GM12878 (cell line): ENCODE measurements around the gene INTS2. TPM values are rescaled to one million over a fixed set of nuclear protein-coding genes. Genes with fewer than 3 reads are reported as not detected.
A peak's percentile ranks its signal among the peaks of the same experiment; 100 is the strongest.

Experiments used
- CBX3 ChIP-seq: fragments of 200-600 bp; sonication (generic); IDR thresholded peaks from 2 replicates; pipeline ENCODE4 v1.6.1; 2016; ENCODE audit warnings: low read depth, borderline replicate concordance
- CBX5 ChIP-seq: sonication (generic); IDR thresholded peaks from 2 replicates; pipeline ENCODE4 v1.6.1; 2016; ENCODE audit warnings: low read depth, moderate library complexity, mild to moderate bottlenecking, inconsistent platforms
- CEBPB ChIP-seq, 2 experiments: fragments of 150-350 bp in 1 of 2; IDR thresholded peaks; 2 replicates each; pipeline ENCODE4 v1.6.1; 2012 to 2014; ENCODE audit warnings: low read depth in 2 of 2, low read length in 2 of 2, borderline replicate concordance in 1 of 2, inconsistent platforms in 1 of 2
- CUX1 ChIP-seq: IDR thresholded peaks from 2 replicates; pipeline ENCODE4 v1.6.1; 2012; ENCODE audit warnings: improper control_type of control experiment, low read depth, low read length; ENCODE audit not compliant: insufficient replicate concordance
- FOS ChIP-seq: IDR thresholded peaks from 3 replicates; pipeline ENCODE4 v1.6.1; 2011; ENCODE audit warnings: borderline replicate concordance; ENCODE audit not compliant: insufficient read length; ENCODE audit errors: extremely low read depth
- IRF5 ChIP-seq: fragments of 450-650 bp; IDR thresholded peaks from 2 replicates; pipeline ENCODE4 v1.6.1; 2017; ENCODE audit warnings: borderline replicate concordance
- KLF5 ChIP-seq: fragments of 450-650 bp; IDR thresholded peaks from 2 replicates; pipeline ENCODE4 v1.6.1; 2014; ENCODE audit warnings: mild to moderate bottlenecking; ENCODE audit not compliant: partially characterized antibody
- LARP7 ChIP-seq: fragments of 450-650 bp; IDR thresholded peaks from 2 replicates; pipeline ENCODE4 v1.6.1; 2017; ENCODE audit warnings: mild to moderate bottlenecking
- MAX ChIP-seq: IDR thresholded peaks from 2 replicates; pipeline ENCODE4 v1.6.1; 2012; ENCODE audit warnings: low read depth, low read length, improper control_type of control experiment
- NFXL1 ChIP-seq: fragments of 450-650 bp; IDR thresholded peaks from 2 replicates; pipeline ENCODE4 v1.6.1; 2017; ENCODE audit warnings: antibody characterized with exemption, mild to moderate bottlenecking, borderline replicate concordance
- NR2F1 ChIP-seq: fragments of 450-650 bp; conservative IDR thresholded peaks from 2 replicates; pipeline ENCODE4 v1.6.1; 2017; ENCODE audit warnings: mild to moderate bottlenecking
- PAX5 ChIP-seq: IDR thresholded peaks from 2 replicates; pipeline ENCODE4 v1.6.1; 2011; ENCODE audit warnings: low read depth, low read length, borderline replicate concordance
- PAX8 ChIP-seq: fragments of 450-650 bp; IDR thresholded peaks from 2 replicates; pipeline ENCODE4 v1.6.1; 2017; ENCODE audit warnings: mild to moderate bottlenecking, moderate library complexity
- PML ChIP-seq: IDR thresholded peaks from 2 replicates; pipeline ENCODE4 v1.6.1; 2012; ENCODE audit warnings: low read length, inconsistent platforms
- POLR2A ChIP-seq: IDR thresholded peaks from 2 replicates; pipeline ENCODE4 v1.6.1; 2011; ENCODE audit warnings: low read depth, mild to moderate bottlenecking, low read length
- POLR2AphosphoS2 ChIP-seq: IDR thresholded peaks from 2 replicates; pipeline ENCODE4 v1.6.1; 2011; ENCODE audit warnings: low read depth, mild to moderate bottlenecking, low read length, improper control_type of control experiment, moderate library complexity
- POLR2AphosphoS5 ChIP-seq: IDR thresholded peaks from 2 replicates; pipeline ENCODE4 v1.6.1; 2011; ENCODE audit warnings: mild to moderate bottlenecking, low read length, inconsistent platforms
- RELA ChIP-seq: fragments of 450-650 bp; IDR thresholded peaks from 2 replicates; pipeline ENCODE4 v1.8.0; 2014; ENCODE audit warnings: borderline replicate concordance; ENCODE audit not compliant: partially characterized antibody
- SIN3A ChIP-seq: IDR thresholded peaks from 2 replicates; pipeline ENCODE4 v1.6.1; 2012; ENCODE audit warnings: low read depth, low read length, improper control_type of control experiment
- SPI1 ChIP-seq: IDR thresholded peaks from 2 replicates; pipeline ENCODE4 v1.6.1; 2011; ENCODE audit warnings: low read depth, mild to moderate bottlenecking, low read length, moderate library complexity, borderline replicate concordance; ENCODE audit not compliant: insufficient read depth
- STAT1 ChIP-seq: fragments of 450-650 bp; conservative IDR thresholded peaks from 2 replicates; pipeline ENCODE4 v1.6.1; 2014; ENCODE audit warnings: antibody characterized with exemption, mild to moderate bottlenecking
- SUPT20H ChIP-seq: IDR thresholded peaks from 2 replicates; pipeline ENCODE4 v1.6.1; 2011; ENCODE audit warnings: low read depth, mild to moderate bottlenecking, low read length, moderate library complexity, borderline replicate concordance; ENCODE audit not compliant: control insufficient read depth
- TCF3 ChIP-seq: IDR thresholded peaks from 2 replicates; pipeline ENCODE4 v1.6.1; 2012; ENCODE audit warnings: low read depth, mild to moderate bottlenecking, low read length, borderline replicate concordance; ENCODE audit not compliant: insufficient read depth
- ZNF207 ChIP-seq: fragments of 450-650 bp; IDR thresholded peaks from 2 replicates; pipeline ENCODE4 v1.6.1; 2014; ENCODE audit warnings: antibody characterized with exemption, mild to moderate bottlenecking, borderline replicate concordance
- ZZZ3 ChIP-seq: IDR thresholded peaks from 2 replicates; pipeline ENCODE4 v1.6.1; 2011; ENCODE audit warnings: low read depth; ENCODE audit not compliant: control insufficient read depth, insufficient read length
- polyA plus RNA-seq, 11 experiments: library from polyadenylated mRNA; depleted of rRNA in 4 of 11; unstranded in 6 of 11; stranded (reverse) in 5 of 11; fragments of >200 nt; fragmentation: Nextera tagmentation in 4 of 11; fragmentation: Illumina TruSeq in 1 of 11; extraction: Ambion mirVana in 4 of 11; extraction: Trizol in 1 of 11; gene quantifications; 1 replicate in 1 of 11; 2 replicates in 10 of 11; pipeline versions ENCODE4 v1.2.1 to v1.2.3, GENCODE V29; 2011 to 2016; ENCODE audit warnings: inconsistent platforms in 2 of 11, missing spikeins in 2 of 11, low read depth in 1 of 11
- total RNA-seq, 4 experiments: library from RNA; depleted of rRNA in 3 of 4; stranded (reverse); fragments of >200 nt in 3 of 4; fragmentation: Illumina TruSeq in 1 of 4; extraction: Trizol in 1 of 4; gene quantifications; 2 replicates each; pipeline versions ENCODE4 v1.2.1 to v1.2.3, GENCODE V29; 2013 to 2021

INTS2 gene
- total and polyA plus RNA-seq, 10 of the 15 experiments (the other 5 are each of a cell fraction or from before 2014, with no cell fraction given), result 2.8 to 22.2 (median 11.6) TPM

- TF ChIP-seq RELA, result no peak
- no peak for TF ChIP-seq KLF5
- no peak for TF ChIP-seq SUPT20H
- no peak for TF ChIP-seq ZNF207
- TF ChIP-seq ZZZ3, result no peak
- TF ChIP-seq FOS, result peak; percentile 71
- TF ChIP-seq NR2F1, result peak; percentile 54; the same call in 1 of the 2 replicates
- peak; percentile 89 for TF ChIP-seq POLR2AphosphoS5
- peak; percentile 62; the same call in 1 of the 2 replicates for TF ChIP-seq SIN3A
- peak; percentile 58 for TF ChIP-seq PML
- no peak for TF ChIP-seq PAX8
- TF ChIP-seq SPI1, result no peak
- TF ChIP-seq NFXL1, result peak; percentile 93
- no peak for TF ChIP-seq TCF3
- no peak for TF ChIP-seq CUX1
- no peak for TF ChIP-seq MAX
- TF ChIP-seq IRF5, result no peak
- no peak for TF ChIP-seq CEBPB (IDR thresholded peaks at IDR 0.05; ENCODE audit: borderline replicate concordance in 1 of 2, low read depth in 2 of 2, low read length in 2 of 2)
- TF ChIP-seq PAX5, result no peak
- peak; percentile 91 for TF ChIP-seq POLR2A
- TF ChIP-seq LARP7, result peak; percentile 67
- TF ChIP-seq CBX3, result no peak
- no peak for TF ChIP-seq CBX5
- TF ChIP-seq STAT1, result 0 out of 2 replicates have a peak, but pooled peaks have one; percentile 48
- TF ChIP-seq POLR2AphosphoS2, result peak; percentile 56; the same call in 1 of the 2 replicates
Observed at GRCh38 chr17:61862975-61863800, 64.6 kb downstream of the INTS2 start, which contains the start of gene BRIP1 (continued).
